Measurements from ENCODE around the gene DDAH1.
A peak's percentile ranks its signal among the peaks of the same experiment; 100 is the strongest.

The DDAH1 gene

GRCh38 chr1:85295006-85295431, 169.9 kb downstream of the DDAH1 start:
- no peak for DNase-seq

- DNase-seq: no peak
Measured at GRCh38 chr1:85290826-85291225, 174.1 kb downstream of the DDAH1 start.

GRCh38 chr1:85289848-85290335, 175.1 kb downstream of the DDAH1 start:
- no peak for DNase-seq

GRCh38 chr1:85289207-85289847, 175.6 kb downstream of the DDAH1 start:
- DNase-seq: no peak

- no peak for DNase-seq
Measured at GRCh38 chr1:85284202-85284601, 180.8 kb downstream of the DDAH1 start.

GRCh38 chr1:85283475-85284199, 181.3 kb downstream of the DDAH1 start:
- no peak for DNase-seq

GRCh38 chr1:85282424-85282823, 182.5 kb downstream of the DDAH1 start:
- DNase-seq: no peak

- DNase-seq: no peak
Measured at GRCh38 chr1:85280636-85281035, 184.3 kb downstream of the DDAH1 start.

- DNase-seq: no peak
Measured at GRCh38 chr1:85279458-85280080, 185.4 kb downstream of the DDAH1 start.

GRCh38 chr1:85278853-85279314, 186.1 kb downstream of the DDAH1 start:
- no peak for DNase-seq

- DNase-seq: no peak
Measured at GRCh38 chr1:85277802-85278201, 187.2 kb downstream of the DDAH1 start.

- DNase-seq: no peak
Measured at GRCh38 chr1:85276978-85277639, 187.8 kb downstream of the DDAH1 start.

- DNase-seq: peak; percentile 99
Measured at GRCh38 chr1:85276215-85276977, 188.6 kb downstream of the DDAH1 start, which contains the start of gene BCL10. Gene BCL10, minus strand, starts transcription at chr1:85276632. Its CDS starts 280 bp downstream, at chr1:85276352.

- DNase-seq: no peak
Measured at GRCh38 chr1:85275701-85276214, 189.2 kb downstream of the DDAH1 start.

- DNase-seq: peak; percentile 84
Measured at GRCh38 chr1:85274969-85275453, 189.9 kb downstream of the DDAH1 start.

GRCh38 chr1:85273397-85273796, 191.6 kb downstream of the DDAH1 start:
- no peak for DNase-seq

- DNase-seq: no peak
Measured at GRCh38 chr1:85268801-85269585, 196.0 kb downstream of the DDAH1 start.
